Measurements from ENCODE around the gene SMG6.
"Not testable (repeated sequence)": the region's sequence is repeated elsewhere in the genome, so short reads cannot be mapped to it uniquely, and the experiment has no call there.

Gene SMG6

GRCh38 chr17:2271985-2272702 lies 31.4 kb downstream of the SMG6 start:
- Histone ChIP-seq H3K36me3 (ENCODE audit: control insufficient read depth, insufficient read depth, low read length) (no peaks in the 10 kb centered on the region), H3K9ac (ENCODE audit: low read depth, low read length) (no peak overlapping the region), H3K27me3 (ENCODE audit: control insufficient read depth, insufficient read depth, low read length) (no peaks in the 10 kb centered on the region), H3K9me3 (ENCODE audit: control insufficient read depth, insufficient read depth, low read length) (no peaks in the 10 kb centered on the region), H3K4me3 (ENCODE audit: low read depth, low read length) (no peak overlapping the region), H3K4me1 (ENCODE audit: control insufficient read depth, insufficient read depth, low read length) (no peaks in the 10 kb centered on the region)

GRCh38 chr17:2267354-2267753 lies 36.2 kb downstream of the SMG6 start:
- H3K9me3 ChIP-seq (ENCODE audit: control insufficient read depth, insufficient read depth, low read length) = no peaks in the 10 kb centered on the region
- no peak overlapping the region for H3K4me3 ChIP-seq (ENCODE audit: low read depth, low read length)
- no peaks in the 10 kb centered on the region for H3K27me3 ChIP-seq (ENCODE audit: control insufficient read depth, insufficient read depth, low read length)
- H3K9ac ChIP-seq (ENCODE audit: low read depth, low read length) = no peak overlapping the region
- H3K36me3 ChIP-seq (ENCODE audit: control insufficient read depth, insufficient read depth, low read length) = no peaks in the 10 kb centered on the region
- H3K4me1 ChIP-seq (ENCODE audit: control insufficient read depth, insufficient read depth, low read length) = no peaks in the 10 kb centered on the region

GRCh38 chr17:2266865-2267228 lies 36.7 kb downstream of the SMG6 start:
- Histone ChIP-seq H3K9ac (ENCODE audit: low read depth, low read length) (no peak overlapping the region), H3K27me3 (ENCODE audit: control insufficient read depth, insufficient read depth, low read length) (no peaks in the 10 kb centered on the region), H3K4me1 (ENCODE audit: control insufficient read depth, insufficient read depth, low read length) (no peaks in the 10 kb centered on the region), H3K9me3 (ENCODE audit: control insufficient read depth, insufficient read depth, low read length) (no peaks in the 10 kb centered on the region), H3K36me3 (ENCODE audit: control insufficient read depth, insufficient read depth, low read length) (no peaks in the 10 kb centered on the region), H3K4me3 (ENCODE audit: low read depth, low read length) (no peak overlapping the region)

GRCh38 chr17:2266045-2266864 lies 37.3 kb downstream of the SMG6 start:
- Histone ChIP-seq H3K9ac (ENCODE audit: low read depth, low read length) (no peak overlapping the region), H3K36me3 (ENCODE audit: control insufficient read depth, insufficient read depth, low read length) (no peaks in the 10 kb centered on the region), H3K4me1 (ENCODE audit: control insufficient read depth, insufficient read depth, low read length) (no peaks in the 10 kb centered on the region), H3K9me3 (ENCODE audit: control insufficient read depth, insufficient read depth, low read length) (no peaks in the 10 kb centered on the region), H3K4me3 (ENCODE audit: low read depth, low read length) (no peak overlapping the region), H3K27me3 (ENCODE audit: control insufficient read depth, insufficient read depth, low read length) (no peaks in the 10 kb centered on the region)

- H3K4me1 ChIP-seq (ENCODE audit: control insufficient read depth, insufficient read depth, low read length); H3K4me3 ChIP-seq (ENCODE audit: low read depth, low read length); H3K27me3 ChIP-seq (ENCODE audit: control insufficient read depth, insufficient read depth, low read length); H3K9ac ChIP-seq (ENCODE audit: low read depth, low read length); H3K9me3 ChIP-seq (ENCODE audit: control insufficient read depth, insufficient read depth, low read length); H3K36me3 ChIP-seq (ENCODE audit: control insufficient read depth, insufficient read depth, low read length): not testable (repeated sequence)
Observed at GRCh38 chr17:2265166-2265565, 38.4 kb downstream of the SMG6 start.

- Histone ChIP-seq H3K27me3 (ENCODE audit: control insufficient read depth, insufficient read depth, low read length) (no peaks in the 10 kb centered on the region), H3K36me3 (ENCODE audit: control insufficient read depth, insufficient read depth, low read length) (no peaks in the 10 kb centered on the region), H3K9me3 (ENCODE audit: control insufficient read depth, insufficient read depth, low read length) (no peaks in the 10 kb centered on the region), H3K9ac (ENCODE audit: low read depth, low read length) (no peak overlapping the region), H3K4me3 (ENCODE audit: low read depth, low read length) (no peak overlapping the region), H3K4me1 (ENCODE audit: control insufficient read depth, insufficient read depth, low read length) (no peaks in the 10 kb centered on the region)
Observed at GRCh38 chr17:2264067-2264860, 39.3 kb downstream of the SMG6 start.

- Histone ChIP-seq H3K9me3 (ENCODE audit: control insufficient read depth, insufficient read depth, low read length) (no peaks in the 10 kb centered on the region), H3K4me3 (ENCODE audit: low read depth, low read length) (no peak overlapping the region), H3K9ac (ENCODE audit: low read depth, low read length) (no peak overlapping the region), H3K27me3 (ENCODE audit: control insufficient read depth, insufficient read depth, low read length) (no peaks in the 10 kb centered on the region), H3K36me3 (ENCODE audit: control insufficient read depth, insufficient read depth, low read length) (no peaks in the 10 kb centered on the region), H3K4me1 (ENCODE audit: control insufficient read depth, insufficient read depth, low read length) (no peaks in the 10 kb centered on the region)
Observed at GRCh38 chr17:2263183-2264066, 40.2 kb downstream of the SMG6 start.

- Histone ChIP-seq H3K9me3 (ENCODE audit: control insufficient read depth, insufficient read depth, low read length) (no peaks in the 10 kb centered on the region), H3K4me3 (ENCODE audit: low read depth, low read length) (no peak overlapping the region), H3K27me3 (ENCODE audit: control insufficient read depth, insufficient read depth, low read length) (no peaks in the 10 kb centered on the region), H3K9ac (ENCODE audit: low read depth, low read length) (no peak overlapping the region), H3K36me3 (ENCODE audit: control insufficient read depth, insufficient read depth, low read length) (no peaks in the 10 kb centered on the region), H3K4me1 (ENCODE audit: control insufficient read depth, insufficient read depth, low read length) (no peaks in the 10 kb centered on the region)
Observed at GRCh38 chr17:2262135-2262587, 41.4 kb downstream of the SMG6 start.

- no peaks in the 10 kb centered on the region for H3K9me3 ChIP-seq (ENCODE audit: control insufficient read depth, insufficient read depth, low read length)
- H3K36me3 ChIP-seq (ENCODE audit: control insufficient read depth, insufficient read depth, low read length) = no peaks in the 10 kb centered on the region
- H3K9ac ChIP-seq (ENCODE audit: low read depth, low read length) = no peak overlapping the region
- H3K27me3 ChIP-seq (ENCODE audit: control insufficient read depth, insufficient read depth, low read length) = no peaks in the 10 kb centered on the region
- H3K4me3 ChIP-seq (ENCODE audit: low read depth, low read length) = no peak overlapping the region
- no peaks in the 10 kb centered on the region for H3K4me1 ChIP-seq (ENCODE audit: control insufficient read depth, insufficient read depth, low read length)
Observed at GRCh38 chr17:2259769-2260536, 43.6 kb downstream of the SMG6 start.

GRCh38 chr17:2258830-2259229 lies 44.8 kb downstream of the SMG6 start:
- not testable (repeated sequence) for H3K27me3 ChIP-seq (ENCODE audit: control insufficient read depth, insufficient read depth, low read length); H3K4me1 ChIP-seq (ENCODE audit: control insufficient read depth, insufficient read depth, low read length); H3K9me3 ChIP-seq (ENCODE audit: control insufficient read depth, insufficient read depth, low read length); H3K36me3 ChIP-seq (ENCODE audit: control insufficient read depth, insufficient read depth, low read length); H3K9ac ChIP-seq (ENCODE audit: low read depth, low read length); H3K4me3 ChIP-seq (ENCODE audit: low read depth, low read length)

All from iPS-15b (cell line).